ENCODE data around the gene MIER3.
"Not testable (repeated sequence)": the region's sequence is repeated elsewhere in the genome, so short reads cannot be mapped to it uniquely, and the experiment has no call there.

The MIER3 gene

DNA sequence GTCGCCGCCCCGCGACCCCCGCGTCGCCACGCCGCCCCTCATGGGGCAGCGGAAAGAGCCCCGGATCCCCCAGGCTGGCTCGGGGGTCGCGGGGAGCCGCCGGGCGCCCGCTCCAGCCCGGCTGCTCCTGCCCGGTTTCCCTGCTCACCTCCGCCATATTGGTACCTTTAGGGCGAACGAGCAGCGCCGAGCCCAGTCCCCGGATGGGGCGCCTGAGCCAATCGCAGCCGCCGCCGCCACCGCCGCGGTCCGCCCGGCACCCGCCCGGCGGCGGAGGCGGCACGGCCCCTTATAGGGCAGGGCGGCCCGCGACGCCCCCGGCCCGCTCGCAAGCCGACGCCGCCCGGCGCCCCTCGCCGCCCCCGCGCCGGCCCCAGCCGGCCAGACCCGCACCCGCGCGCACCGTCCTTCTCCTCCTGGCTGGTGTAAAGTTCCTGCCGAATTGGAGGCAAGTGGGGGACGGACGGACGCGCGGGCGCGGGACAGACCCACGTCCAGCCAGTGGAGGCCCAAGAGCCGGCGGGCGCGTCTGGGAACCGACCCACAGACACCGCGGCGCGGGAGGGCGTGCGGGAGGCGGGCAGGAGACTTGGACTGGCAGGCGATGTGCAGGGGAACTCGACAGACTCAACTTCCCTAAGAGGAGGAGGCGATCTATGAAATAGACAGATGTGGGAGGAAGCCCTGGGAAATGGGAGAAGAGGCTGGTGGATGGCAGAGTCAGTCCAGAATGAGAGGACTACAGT lies at the start of gene MIER3:
MIER3 (minus strand) TSS at position 178 of the 746 bp plus-strand sequence; CDS start at position 157, 21 bp downstream.
- DNase-seq (ENCODE audit: low read depth), result peak; percentile 80

DNA sequence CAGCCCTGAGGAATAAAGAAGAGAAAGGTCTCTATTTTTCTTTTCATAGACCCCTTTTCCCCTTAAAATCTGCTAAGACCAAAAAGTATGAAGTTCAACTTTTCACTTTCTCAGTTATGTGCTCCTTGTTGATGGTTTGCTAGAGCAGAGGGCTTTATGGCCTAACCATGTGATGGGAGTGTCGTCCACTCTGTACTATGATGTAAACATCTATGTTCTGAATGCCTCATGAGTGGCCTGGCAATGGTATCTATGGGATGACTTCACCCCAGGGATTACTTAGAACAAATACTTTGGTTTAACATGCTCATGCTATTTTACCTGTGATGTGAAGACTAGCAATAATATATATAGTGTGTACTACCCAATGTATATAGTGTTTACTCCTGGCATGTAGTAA lies 43.7 kb upstream of the MIER3 start:
- DNase-seq (ENCODE audit: low read depth), result no peak

GRCh38 chr5:56993241-56993640 lies 41.3 kb upstream of the MIER3 start:
- no peak for DNase-seq (ENCODE audit: low read depth)

GRCh38 chr5:56989676-56990075 lies 37.8 kb upstream of the MIER3 start:
- DNase-seq (ENCODE audit: low read depth), result no peak

DNA sequence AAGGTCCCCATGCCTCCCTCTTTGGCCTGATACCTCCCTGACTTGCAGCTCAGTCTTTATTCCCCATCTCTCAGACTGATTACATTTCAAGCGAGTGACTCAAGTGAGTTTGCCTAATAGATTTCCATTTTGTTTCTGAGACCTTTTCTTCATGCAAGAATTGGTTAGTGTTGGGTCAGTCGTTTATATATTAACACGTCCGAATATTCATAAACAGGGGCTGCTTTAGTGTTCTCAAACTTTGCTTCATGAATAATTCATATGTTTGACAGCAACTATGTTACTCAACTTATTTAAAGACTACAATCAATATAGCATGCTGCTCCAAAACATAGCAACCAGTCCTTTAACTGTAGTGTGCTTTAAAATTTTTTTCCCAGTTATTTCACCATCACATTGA lies 36.6 kb upstream of the MIER3 start:
- DNase-seq (ENCODE audit: low read depth), result no peak

DNA sequence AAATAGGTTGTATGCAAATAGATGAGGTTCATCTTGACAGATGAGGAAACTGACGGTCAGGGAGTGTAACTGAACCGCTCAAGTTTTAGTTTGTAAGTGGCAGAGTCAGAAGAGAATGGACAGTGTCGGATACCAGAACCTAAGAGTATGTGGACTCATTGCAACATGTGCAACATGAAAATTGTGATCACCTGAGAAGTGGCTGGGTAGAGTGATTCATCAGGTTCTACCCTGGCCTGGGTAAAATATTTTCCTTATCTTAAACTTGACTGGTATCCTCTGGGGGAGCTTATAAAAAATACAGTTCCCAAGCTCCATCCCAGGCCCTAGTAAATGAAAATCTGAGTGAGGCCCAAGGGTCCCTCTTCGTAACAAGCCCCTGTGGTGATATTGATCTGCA lies 35.2 kb upstream of the MIER3 start:
- DNase-seq (ENCODE audit: low read depth), result no peak

GRCh38 chr5:56986626-56986947 lies 34.7 kb upstream of the MIER3 start:
- DNase-seq (ENCODE audit: low read depth), result no peak

- DNase-seq (ENCODE audit: low read depth), result no peak
Observed at GRCh38 chr5:56985936-56986625, 34.2 kb upstream of the MIER3 start.

DNA sequence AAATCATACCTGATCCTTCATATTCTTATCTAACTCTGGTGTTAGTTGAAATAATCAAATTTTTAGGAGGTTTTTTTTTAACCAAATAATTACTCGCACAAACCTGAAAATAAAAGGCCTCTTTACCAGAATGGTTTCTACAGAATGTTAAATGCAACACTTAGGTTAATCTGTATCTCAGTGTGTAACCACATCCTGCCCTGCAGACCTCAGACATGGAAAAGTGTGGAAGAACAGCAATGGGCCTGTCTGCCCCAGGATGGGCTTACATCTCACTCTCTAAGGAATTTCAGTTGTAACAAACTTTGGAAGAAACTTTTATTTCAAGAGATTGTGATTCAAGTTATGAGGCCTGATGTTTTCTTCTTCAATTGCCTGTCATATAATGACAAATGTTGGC lies 32.5 kb upstream of the MIER3 start:
- no peak for DNase-seq (ENCODE audit: low read depth)

DNA sequence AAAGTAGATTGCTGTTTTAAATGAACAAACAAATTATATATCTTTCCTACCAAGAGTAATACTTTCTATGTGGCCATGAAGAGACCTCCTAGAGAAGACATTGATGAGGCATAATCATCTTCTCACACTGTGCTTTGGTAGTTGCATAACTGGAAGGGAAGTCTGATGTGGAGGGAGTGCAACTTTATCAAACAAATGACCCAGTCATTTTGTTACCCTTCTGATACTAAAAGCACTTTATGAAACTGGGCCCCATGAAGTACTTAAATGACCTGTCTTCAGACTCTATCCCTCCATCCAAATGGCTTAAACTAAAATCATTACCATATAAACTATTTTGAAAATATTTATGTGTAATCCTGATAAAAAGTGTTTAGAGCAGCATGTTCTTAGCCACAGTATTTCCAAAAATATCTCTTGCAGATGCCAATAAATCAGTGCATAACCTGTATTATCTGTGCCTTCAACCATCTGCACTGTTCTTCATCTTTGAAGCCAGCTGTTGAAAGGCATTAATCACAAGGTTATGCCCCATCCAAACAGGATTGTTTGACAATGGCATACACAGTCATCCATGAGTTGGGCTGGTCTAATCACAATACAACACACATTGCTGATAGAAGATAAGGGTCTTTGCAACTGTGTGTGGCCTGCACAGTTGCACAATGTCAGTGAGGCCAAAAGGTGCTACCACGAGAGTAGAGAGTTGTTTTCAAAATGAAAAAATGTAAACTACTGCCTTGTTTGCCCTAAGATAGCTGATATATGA lies 31.9 kb upstream of the MIER3 start:
- no peak for DNase-seq (ENCODE audit: low read depth)

DNA sequence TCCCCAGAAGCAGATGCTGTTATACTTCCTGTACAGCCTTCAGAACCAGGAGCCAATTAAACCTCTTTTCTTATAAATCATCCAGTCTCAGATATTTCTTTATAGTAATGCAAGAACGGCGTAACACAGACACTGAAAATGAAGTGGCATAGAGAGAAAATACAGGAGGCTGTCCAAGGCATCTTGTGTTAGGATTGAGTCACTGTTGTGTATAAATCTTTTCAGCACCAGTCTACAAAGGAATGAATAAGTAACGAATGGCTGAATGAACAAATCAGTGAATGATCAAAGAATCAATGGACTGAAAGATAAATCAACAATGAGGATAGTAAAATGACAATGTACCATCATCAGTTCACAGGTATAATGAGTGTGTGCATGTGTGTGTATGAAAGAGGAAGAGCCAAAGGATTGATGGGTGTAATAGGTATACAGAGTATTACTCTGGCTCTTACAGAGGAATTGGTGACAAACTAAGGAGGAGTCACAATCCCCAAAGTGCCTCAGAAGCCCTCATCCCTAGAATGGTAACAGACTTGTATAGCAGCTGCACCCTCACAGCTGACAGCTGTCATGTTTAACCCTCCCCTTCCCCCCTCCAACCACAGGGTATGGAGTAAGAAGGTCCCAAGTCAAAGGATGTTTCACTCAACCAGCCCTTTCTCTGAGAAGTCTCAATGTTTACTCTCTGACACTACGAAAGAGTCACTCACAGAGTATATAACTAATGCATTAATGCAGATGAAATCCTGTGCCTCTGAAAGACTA lies 29.8 kb upstream of the MIER3 start:
- no peak for DNase-seq (ENCODE audit: low read depth)

GRCh38 chr5:56979968-56980367 lies 28.0 kb upstream of the MIER3 start:
- no peak for DNase-seq (ENCODE audit: low read depth)

DNA sequence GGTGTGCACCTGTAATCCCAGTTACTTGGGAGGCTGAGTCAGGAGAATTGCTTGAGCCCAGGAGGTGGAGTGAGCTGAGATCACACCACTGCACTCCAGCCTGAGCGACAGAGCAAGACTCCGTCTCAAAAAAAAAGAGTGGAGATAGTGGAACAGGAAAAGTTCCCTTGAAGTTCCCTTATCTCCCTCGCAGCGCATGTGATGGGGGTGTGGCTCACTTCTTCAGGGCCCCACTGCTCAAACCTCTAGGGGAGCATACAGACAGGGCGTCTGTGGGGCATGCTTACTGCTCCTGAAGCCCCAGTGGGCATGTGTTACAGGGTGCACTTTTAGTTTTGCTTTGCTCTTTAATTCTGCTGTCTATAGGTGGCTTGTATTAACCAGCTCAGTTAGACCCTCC lies 27.6 kb upstream of the MIER3 start:
- DNase-seq (ENCODE audit: low read depth), result not testable (repeated sequence)

DNA sequence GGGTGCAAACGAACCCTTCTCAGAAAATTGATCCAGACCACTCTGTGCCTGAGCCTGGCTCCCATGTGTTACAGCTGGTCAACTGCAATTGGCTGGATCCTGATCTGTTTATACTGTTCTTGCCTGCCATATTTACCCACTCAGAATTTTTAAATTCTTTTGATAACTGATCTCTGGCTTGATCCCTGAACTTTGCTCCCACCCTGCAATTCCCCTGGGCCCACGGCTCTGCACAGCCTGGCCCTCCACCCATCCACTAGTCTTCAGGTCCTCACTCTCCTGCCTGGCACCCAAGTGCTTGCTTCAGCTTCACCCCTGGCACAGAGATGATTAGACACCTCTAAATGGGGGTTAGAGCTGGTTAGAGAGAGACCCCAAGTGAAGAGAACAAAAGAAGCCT lies 25.9 kb upstream of the MIER3 start:
- DNase-seq (ENCODE audit: low read depth), result no peak

DNA sequence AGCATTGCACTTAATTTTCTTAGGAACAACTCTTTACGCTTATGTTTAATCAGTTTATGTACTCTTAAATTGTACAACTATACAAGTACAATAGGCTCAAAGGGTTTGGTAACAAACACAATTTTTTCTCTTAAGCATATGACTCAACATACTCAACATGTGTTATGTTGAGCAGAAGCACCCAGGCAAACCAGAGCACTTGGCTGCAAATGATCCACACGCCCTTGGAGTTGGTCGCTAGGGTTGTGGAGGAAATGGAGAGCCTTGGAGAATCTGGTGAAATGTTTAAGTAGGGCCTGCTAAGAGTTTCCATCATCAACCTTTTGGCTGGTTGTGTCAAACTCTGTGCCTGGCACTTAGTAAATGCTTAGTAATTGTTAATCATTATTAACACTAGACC lies 25.1 kb upstream of the MIER3 start:
- DNase-seq (ENCODE audit: low read depth), result no peak

DNA sequence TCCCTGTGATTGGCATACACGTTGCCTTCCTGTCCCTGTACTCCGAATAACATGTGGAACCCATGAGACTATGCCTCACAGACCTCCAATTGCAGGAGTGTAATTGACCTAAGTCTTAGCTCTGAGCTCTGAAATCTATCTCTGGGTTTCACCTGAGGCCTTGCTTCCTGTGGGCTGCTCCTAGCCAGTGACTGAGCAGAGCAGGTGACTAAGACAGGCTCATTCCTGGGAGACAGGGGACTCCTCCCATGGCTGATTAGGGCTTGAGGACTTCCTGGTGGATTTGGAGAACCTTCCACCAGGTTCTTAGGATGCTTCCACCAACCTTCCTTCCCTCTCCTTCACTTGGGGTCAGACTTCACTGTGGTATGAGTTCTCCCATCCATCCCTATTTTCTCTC lies 22.3 kb upstream of the MIER3 start:
- no peak for DNase-seq (ENCODE audit: low read depth)

GRCh38 chr5:56973473-56973872 lies 21.6 kb upstream of the MIER3 start:
- no peak for DNase-seq (ENCODE audit: low read depth)

GRCh38 chr5:56971275-56971674 lies 19.4 kb upstream of the MIER3 start:
- no peak for DNase-seq (ENCODE audit: low read depth)

GRCh38 chr5:56964173-56964572 lies 12.2 kb upstream of the MIER3 start:
- no peak for DNase-seq (ENCODE audit: low read depth)

GRCh38 chr5:56963246-56963645 lies 11.3 kb upstream of the MIER3 start:
- no peak for DNase-seq (ENCODE audit: low read depth)

DNA sequence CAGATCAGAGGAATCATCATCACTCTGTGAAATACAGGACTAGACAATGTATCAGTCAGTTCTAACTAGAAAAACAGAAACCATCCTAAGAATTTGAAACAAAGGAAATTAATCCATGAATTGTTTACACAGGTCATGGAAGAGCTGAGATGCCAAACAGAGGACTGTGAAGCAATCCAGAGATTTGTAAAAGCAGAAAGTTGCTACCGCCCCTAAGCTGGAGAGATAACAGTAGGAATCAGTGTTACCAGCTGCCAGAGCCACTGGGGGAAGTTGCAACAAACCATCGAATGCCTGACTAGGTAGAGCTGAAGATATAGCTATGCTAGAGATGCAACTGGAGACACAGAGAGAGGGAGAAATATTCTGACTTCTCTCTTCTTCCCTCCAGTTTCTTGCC lies 10.4 kb upstream of the MIER3 start:
- no peak for DNase-seq (ENCODE audit: low read depth)

DNA sequence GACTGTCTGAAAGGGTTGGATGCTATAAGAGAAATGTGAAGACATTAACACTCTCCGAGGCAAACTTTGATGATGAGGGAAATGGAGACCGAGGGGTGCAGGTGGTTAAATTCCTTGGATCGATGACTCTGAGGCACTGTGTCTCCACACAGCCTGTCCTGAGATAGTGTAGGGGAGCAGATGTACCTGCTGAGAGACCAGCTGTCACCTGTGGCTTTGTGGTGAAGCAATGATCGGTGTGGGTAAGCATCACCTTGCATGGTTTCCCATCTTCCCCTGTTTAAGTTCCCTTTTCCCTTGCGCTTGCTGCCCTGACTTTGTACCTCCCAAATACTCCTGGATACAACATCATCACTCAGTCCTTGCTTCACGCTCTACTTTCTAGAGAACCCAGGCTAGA lies 9.8 kb upstream of the MIER3 start:
- no peak for DNase-seq (ENCODE audit: low read depth)

All from activated T-cell treated with anti-CD3 and anti-CD28 coated beads for 48 hours (primary cell).